Astrocyte of the hippocampus (primary cell): Measurements from ENCODE around the gene FOXK1.
A peak's percentile ranks its signal among the peaks of the same experiment; 100 is the strongest.

ENCODE experiments used
- DNase-seq: peaks from one replicate; pipeline ENCODE4 v3.0.0; 2011; ENCODE audit warnings: low read depth, low spot score

Gene FOXK1

GRCh38 chr7:4744391-4745264 lies 62.5 kb downstream of the FOXK1 start:
- peak; percentile 100 for DNase-seq

GRCh38 chr7:4745265-4745919 lies 63.3 kb downstream of the FOXK1 start:
- no peak for DNase-seq

- DNase-seq: peak; percentile 35
These were observed 64.2 kb downstream of the FOXK1 start for GRCh38 chr7:4745971-4746919.

GRCh38 chr7:4747013-4747412 lies 64.9 kb downstream of the FOXK1 start:
- no peak for DNase-seq

- DNase-seq: no peak
These were observed 65.7 kb downstream of the FOXK1 start for GRCh38 chr7:4747746-4748145.

GRCh38 chr7:4748231-4748681 lies 66.2 kb downstream of the FOXK1 start:
- DNase-seq: no peak

- no peak for DNase-seq
These were observed 67.3 kb downstream of the FOXK1 start for GRCh38 chr7:4749363-4749762.

GRCh38 chr7:4749798-4750197 lies 67.7 kb downstream of the FOXK1 start:
- no peak for DNase-seq

- no peak for DNase-seq
These were observed 69.4 kb downstream of the FOXK1 start for GRCh38 chr7:4751398-4751947.

- peak; percentile 80 for DNase-seq
These were observed 71.7 kb downstream of the FOXK1 start for GRCh38 chr7:4753598-4754432.

- DNase-seq: no peak
These were observed 72.4 kb downstream of the FOXK1 start for GRCh38 chr7:4754433-4755010.

- DNase-seq: no peak
These were observed 73.0 kb downstream of the FOXK1 start for GRCh38 chr7:4755045-4755444.

- DNase-seq: no peak
These were observed 76.0 kb downstream of the FOXK1 start for GRCh38 chr7:4758111-4758510.

GRCh38 chr7:4758791-4759190 lies 76.7 kb downstream of the FOXK1 start:
- DNase-seq: no peak

GRCh38 chr7:4759211-4759610 lies 77.1 kb downstream of the FOXK1 start:
- no peak for DNase-seq

GRCh38 chr7:4760952-4761351 lies 78.9 kb downstream of the FOXK1 start:
- no peak for DNase-seq

- DNase-seq: no peak
These were observed 80.3 kb downstream of the FOXK1 start for GRCh38 chr7:4762121-4763055.

GRCh38 chr7:4763091-4763793 lies 81.1 kb downstream of the FOXK1 start:
- no peak for DNase-seq

GRCh38 chr7:4763794-4764185 lies 81.7 kb downstream of the FOXK1 start:
- no peak for DNase-seq
